ENCODE results near the gene AAGAB.

DNA sequence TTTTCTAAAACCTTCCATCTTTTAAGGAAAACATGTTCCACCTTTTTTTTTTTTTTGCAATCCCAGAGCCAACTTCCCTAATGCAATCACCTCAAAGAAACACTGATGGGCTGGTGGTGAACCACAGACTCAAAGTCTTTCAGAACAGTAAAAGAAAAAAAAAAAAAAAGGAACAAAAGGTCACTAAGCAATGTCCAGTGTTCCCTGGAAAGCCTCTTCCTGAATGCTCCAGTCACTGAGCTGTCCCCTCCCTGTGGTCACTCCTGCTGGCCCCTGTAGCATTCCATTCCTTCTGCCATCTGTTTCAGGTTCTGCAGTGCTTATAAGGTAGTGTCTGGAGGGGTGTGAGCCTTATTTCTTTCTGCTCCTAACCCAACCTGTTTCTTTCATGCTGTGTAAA, 53.3 kb downstream of the AAGAB start:
- TF ChIP-seq EZH2 (optimal IDR thresholded peaks at IDR 0.05; ENCODE audit: low read depth, low read length) = no peak
- TF ChIP-seq, protein P1, sequence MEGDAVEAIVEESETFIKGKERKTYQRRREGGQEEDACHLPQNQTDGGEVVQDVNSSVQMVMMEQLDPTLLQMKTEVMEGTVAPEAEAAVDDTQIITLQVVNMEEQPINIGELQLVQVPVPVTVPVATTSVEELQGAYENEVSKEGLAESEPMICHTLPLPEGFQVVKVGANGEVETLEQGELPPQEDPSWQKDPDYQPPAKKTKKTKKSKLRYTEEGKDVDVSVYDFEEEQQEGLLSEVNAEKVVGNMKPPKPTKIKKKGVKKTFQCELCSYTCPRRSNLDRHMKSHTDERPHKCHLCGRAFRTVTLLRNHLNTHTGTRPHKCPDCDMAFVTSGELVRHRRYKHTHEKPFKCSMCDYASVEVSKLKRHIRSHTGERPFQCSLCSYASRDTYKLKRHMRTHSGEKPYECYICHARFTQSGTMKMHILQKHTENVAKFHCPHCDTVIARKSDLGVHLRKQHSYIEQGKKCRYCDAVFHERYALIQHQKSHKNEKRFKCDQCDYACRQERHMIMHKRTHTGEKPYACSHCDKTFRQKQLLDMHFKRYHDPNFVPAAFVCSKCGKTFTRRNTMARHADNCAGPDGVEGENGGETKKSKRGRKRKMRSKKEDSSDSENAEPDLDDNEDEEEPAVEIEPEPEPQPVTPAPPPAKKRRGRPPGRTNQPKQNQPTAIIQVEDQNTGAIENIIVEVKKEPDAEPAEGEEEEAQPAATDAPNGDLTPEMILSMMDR (IDR thresholded peaks at IDR 0.05; ENCODE audit: low read length) = no peak
- no peak for TF ChIP-seq EZH2phosphoT487 (IDR thresholded peaks at IDR 0.05; ENCODE audit: low read length)
